Muscle of leg (tissue), 11 donors: ENCODE data around the gene GNA12. TPM values are rescaled to one million over a fixed set of nuclear protein-coding genes. Genes with fewer than 3 reads are reported as not detected.

Source experiments
- DNase-seq: peaks from one replicate; pipeline ENCODE4 v3.0.0; 2013
- H3K27ac ChIP-seq: one replicate; pipeline ENCODE4 v1.5.1; 2013; ENCODE audit warnings: mild to moderate bottlenecking, low read length, control low read depth
- H3K27me3 ChIP-seq: one replicate; pipeline ENCODE4 v1.6.1; 2013; ENCODE audit warnings: low read length; ENCODE audit not compliant: control insufficient read depth, insufficient read depth
- H3K36me3 ChIP-seq: one replicate; pipeline ENCODE4 v1.6.1; 2013; ENCODE audit warnings: low read length; ENCODE audit not compliant: control insufficient read depth, insufficient read depth
- H3K4me1 ChIP-seq: one replicate; pipeline ENCODE4 v1.6.1; 2013; ENCODE audit warnings: low read length; ENCODE audit not compliant: control insufficient read depth, insufficient read depth
- H3K4me3 ChIP-seq: one replicate; pipeline ENCODE4 v1.5.1; 2013; ENCODE audit warnings: low read length, control low read depth
- H3K9me3 ChIP-seq: replicated peaks from 2 replicates; pipeline ENCODE4 v1.6.1; 2013; ENCODE audit warnings: low read depth, low read length; ENCODE audit not compliant: control insufficient read depth
- whole genome bisulfite sequencing: methylation state at CpG from one replicate; pipeline ENCODE4 v1.1.5; 2013; ENCODE audit warnings: missing lambda C conversion rate; ENCODE audit not compliant: insufficient coverage; 5-methylcytosine and 5-hydroxymethylcytosine counted together
- polyA plus RNA-seq, 8 donors: library from polyadenylated mRNA; unstranded; fragments of 120-200 nt; gene quantifications; one replicate each; pipeline versions ENCODE4 v1.2.1 to v1.2.3, GENCODE V29; 2013; ENCODE audit warnings: inconsistent platforms in 1 of 8, low replicate concordance in 1 of 8; ENCODE audit not compliant: insufficient read length in 8 of 8, insufficient read depth in 1 of 8
- total RNA-seq: library from RNA; stranded (reverse); fragments of 120-200 nt; gene quantifications from one replicate; pipeline ENCODE4 v1.2.4, GENCODE V29; 2013

Gene GNA12
- total and polyA plus RNA-seq, 9 donors: 6.6 to 40.4 (median 31.6) TPM

GRCh38 chr7:2812114-2812487, 32.0 kb downstream of the GNA12 start:
- 53% methylated on average over 3 of the region's 7 CpGs for WGBS
- H3K36me3 ChIP-seq: peaks cover 8% of the 10 kb centered on the region
- peak; percentile 56 for DNase-seq
- no peaks in the 10 kb centered on the region for H3K9me3 ChIP-seq
- no peak overlapping the region for H3K4me3 ChIP-seq
- no peaks in the 10 kb centered on the region for H3K27me3 ChIP-seq
- peaks cover 32% of the 10 kb centered on the region for H3K4me1 ChIP-seq
- H3K27ac ChIP-seq: peak overlapping the region; percentile 68

GRCh38 chr7:2811476-2812113, 32.5 kb downstream of the GNA12 start:
- no peak for DNase-seq
- WGBS: 37% methylated on average over 10 of the region's 19 CpGs
- Histone ChIP-seq H3K27me3 (no peaks in the 10 kb centered on the region), H3K27ac (peak overlapping the region; percentile 68), H3K9me3 (no peaks in the 10 kb centered on the region), H3K36me3 (peaks cover 8% of the 10 kb centered on the region), H3K4me1 (peaks cover 32% of the 10 kb centered on the region), H3K4me3 (no peak overlapping the region)

GRCh38 chr7:2810682-2811415, 33.3 kb downstream of the GNA12 start:
- H3K4me1 ChIP-seq: peaks cover 32% of the 10 kb centered on the region

GRCh38 chr7:2809903-2810625, 34.0 kb downstream of the GNA12 start:
- Histone ChIP-seq H3K36me3 (peaks cover 8% of the 10 kb centered on the region), H3K9me3 (no peaks in the 10 kb centered on the region), H3K4me3 (no peak overlapping the region), H3K4me1 (peaks cover 32% of the 10 kb centered on the region), H3K27ac (peak overlapping the region; percentile 42), H3K27me3 (no peaks in the 10 kb centered on the region)
- DNase-seq: no peak
- WGBS: 94% methylated on average over 2 of the region's 8 CpGs

More at GRCh38 chr7:2810682-2811415, 33.3 kb downstream of the GNA12 start:
- peaks cover 8% of the 10 kb centered on the region for H3K36me3 ChIP-seq
- H3K9me3 ChIP-seq: no peaks in the 10 kb centered on the region
- H3K27me3 ChIP-seq: no peaks in the 10 kb centered on the region
- DNase-seq: peak; percentile 65
- H3K4me3 ChIP-seq: no peak overlapping the region
- 55% methylated on average over 11 of the region's 16 CpGs for WGBS
- H3K27ac ChIP-seq: peak overlapping the region; percentile 68

- 79% methylated on average over 10 of the region's 15 CpGs for WGBS
- no peak overlapping the region for H3K27ac ChIP-seq
These were observed 35.0 kb downstream of the GNA12 start for GRCh38 chr7:2808891-2809665.

GRCh38 chr7:2807845-2808772, 36.0 kb downstream of the GNA12 start:
- Histone ChIP-seq H3K27me3 (no peaks in the 10 kb centered on the region), H3K4me3 (no peak overlapping the region), H3K36me3 (no peaks in the 10 kb centered on the region), H3K9me3 (no peaks in the 10 kb centered on the region), H3K4me1 (peaks cover 28% of the 10 kb centered on the region), H3K27ac (no peak overlapping the region)
- 60% methylated on average over 21 of the region's 21 CpGs for WGBS
- no peak for DNase-seq

More at GRCh38 chr7:2808891-2809665, 35.0 kb downstream of the GNA12 start:
- no peak for DNase-seq
- H3K36me3 ChIP-seq: peaks cover 7% of the 10 kb centered on the region
- H3K4me3 ChIP-seq: no peak overlapping the region
- H3K9me3 ChIP-seq: no peaks in the 10 kb centered on the region
- H3K27me3 ChIP-seq: no peaks in the 10 kb centered on the region
- peaks cover 26% of the 10 kb centered on the region for H3K4me1 ChIP-seq

GRCh38 chr7:2807460-2807844, 36.7 kb downstream of the GNA12 start:
- no peak overlapping the region for H3K4me3 ChIP-seq
- no peak overlapping the region for H3K27ac ChIP-seq
- no peaks in the 10 kb centered on the region for H3K27me3 ChIP-seq
- 18% methylated on average over 2 of the region's 5 CpGs for WGBS
- H3K4me1 ChIP-seq: peaks cover 34% of the 10 kb centered on the region
- no peaks in the 10 kb centered on the region for H3K36me3 ChIP-seq
- no peaks in the 10 kb centered on the region for H3K9me3 ChIP-seq
- DNase-seq: no peak

GRCh38 chr7:2806571-2806970, 37.5 kb downstream of the GNA12 start:
- no CpG with 5 or more reads among the region's 5 CpGs for WGBS

GRCh38 chr7:2805213-2805944, 38.7 kb downstream of the GNA12 start:
- 97% methylated on average over 4 of the region's 18 CpGs for WGBS
- Histone ChIP-seq H3K4me3 (no peak overlapping the region), H3K4me1 (peaks cover 29% of the 10 kb centered on the region), H3K27me3 (no peaks in the 10 kb centered on the region), H3K27ac (no peak overlapping the region), H3K36me3 (no peaks in the 10 kb centered on the region), H3K9me3 (no peaks in the 10 kb centered on the region)
- DNase-seq: no peak

More at GRCh38 chr7:2806571-2806970, 37.5 kb downstream of the GNA12 start:
- DNase-seq: no peak
- H3K27me3 ChIP-seq: no peaks in the 10 kb centered on the region
- no peaks in the 10 kb centered on the region for H3K36me3 ChIP-seq
- H3K4me1 ChIP-seq: peaks cover 28% of the 10 kb centered on the region
- no peaks in the 10 kb centered on the region for H3K9me3 ChIP-seq
- no peak overlapping the region for H3K27ac ChIP-seq
- H3K4me3 ChIP-seq: no peak overlapping the region
